ENCODE results near the gene TACC2.

Gene TACC2

DNA sequence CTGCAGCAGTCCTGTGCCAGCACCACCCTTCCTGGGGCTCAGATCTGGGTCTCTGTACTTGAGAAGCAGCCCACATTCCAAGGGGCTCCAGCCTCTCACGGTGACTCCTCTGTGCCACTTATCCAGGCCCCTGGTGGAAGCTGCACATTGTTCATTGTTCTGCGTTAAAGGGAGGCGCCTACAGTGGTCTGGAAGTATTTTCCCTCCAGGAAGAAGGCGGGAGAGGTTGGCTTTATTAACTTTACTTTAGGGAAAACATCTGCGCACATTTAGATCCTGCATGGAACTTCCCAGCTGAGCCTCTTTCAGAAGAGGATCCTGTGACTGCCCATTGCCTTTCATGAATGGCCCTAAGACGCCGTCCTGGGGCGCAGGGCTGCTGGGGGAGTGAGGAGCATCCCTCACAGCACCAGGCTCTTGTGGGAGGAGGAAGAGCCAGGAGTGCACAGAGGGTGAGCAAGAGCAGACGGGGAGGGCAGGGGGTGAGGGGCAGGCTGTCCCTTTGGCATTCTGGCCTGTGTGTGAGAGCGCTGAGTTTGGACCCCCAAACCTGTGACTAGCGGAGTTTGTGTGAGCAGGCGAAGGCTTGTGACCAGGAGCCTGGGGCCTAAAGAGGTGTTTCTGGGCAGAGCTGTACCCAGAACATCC, 183.5 kb downstream of the TACC2 start:
- no peak for DNase-seq

DNA sequence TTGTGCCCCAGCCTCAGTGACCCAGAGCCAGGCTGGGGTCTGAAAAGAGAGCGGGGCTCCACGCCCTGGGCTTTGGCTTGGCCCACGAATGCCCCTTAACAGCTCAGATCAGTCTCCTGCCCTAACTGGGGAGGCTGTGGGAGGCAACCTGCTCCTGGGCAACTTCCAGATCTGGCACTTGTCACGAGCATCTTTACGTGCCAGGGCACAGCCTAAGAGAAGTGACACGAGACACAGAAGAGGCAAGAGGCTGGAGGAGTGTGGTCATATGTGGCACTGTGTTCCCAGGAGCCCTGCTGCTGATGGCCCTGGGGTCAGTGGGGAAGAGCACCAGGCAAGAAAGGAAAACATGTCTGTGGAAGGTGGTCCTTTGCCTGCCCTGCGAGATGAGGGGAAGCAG, 184.4 kb downstream of the TACC2 start:
- DNase-seq = no peak

DNA sequence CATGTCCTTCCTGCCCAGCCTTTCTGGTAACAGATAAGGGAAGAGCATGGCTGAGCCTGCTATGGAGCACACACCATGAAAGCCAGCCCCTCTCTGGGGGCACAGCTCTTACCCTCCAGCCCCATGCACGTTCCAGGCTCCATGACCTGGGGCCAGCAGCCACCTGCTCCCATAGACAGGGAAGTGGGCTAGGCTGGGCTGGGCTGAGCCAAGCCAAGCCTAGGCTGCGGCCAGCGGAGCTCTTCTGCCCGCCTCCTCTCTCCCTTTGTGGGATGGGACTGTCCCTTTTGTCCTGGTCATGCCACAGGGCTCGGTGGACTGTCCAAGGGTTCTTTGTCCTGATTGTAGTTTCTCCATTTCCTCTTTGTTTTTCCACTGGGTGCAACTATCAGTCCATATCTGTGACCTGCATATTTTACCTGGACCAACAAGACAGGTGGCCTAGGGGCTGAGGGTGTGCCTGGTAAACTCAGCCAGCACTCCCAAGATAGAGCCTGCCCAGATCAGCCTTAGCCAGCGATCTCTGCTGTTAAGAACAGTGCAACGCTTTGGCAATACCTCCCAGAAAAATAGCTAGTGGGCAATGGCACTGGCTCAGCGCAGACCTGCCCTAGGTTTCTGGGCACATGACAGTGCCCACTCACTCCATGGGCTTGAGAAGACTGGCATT, 184.9 kb downstream of the TACC2 start:
- no peak for DNase-seq

DNA sequence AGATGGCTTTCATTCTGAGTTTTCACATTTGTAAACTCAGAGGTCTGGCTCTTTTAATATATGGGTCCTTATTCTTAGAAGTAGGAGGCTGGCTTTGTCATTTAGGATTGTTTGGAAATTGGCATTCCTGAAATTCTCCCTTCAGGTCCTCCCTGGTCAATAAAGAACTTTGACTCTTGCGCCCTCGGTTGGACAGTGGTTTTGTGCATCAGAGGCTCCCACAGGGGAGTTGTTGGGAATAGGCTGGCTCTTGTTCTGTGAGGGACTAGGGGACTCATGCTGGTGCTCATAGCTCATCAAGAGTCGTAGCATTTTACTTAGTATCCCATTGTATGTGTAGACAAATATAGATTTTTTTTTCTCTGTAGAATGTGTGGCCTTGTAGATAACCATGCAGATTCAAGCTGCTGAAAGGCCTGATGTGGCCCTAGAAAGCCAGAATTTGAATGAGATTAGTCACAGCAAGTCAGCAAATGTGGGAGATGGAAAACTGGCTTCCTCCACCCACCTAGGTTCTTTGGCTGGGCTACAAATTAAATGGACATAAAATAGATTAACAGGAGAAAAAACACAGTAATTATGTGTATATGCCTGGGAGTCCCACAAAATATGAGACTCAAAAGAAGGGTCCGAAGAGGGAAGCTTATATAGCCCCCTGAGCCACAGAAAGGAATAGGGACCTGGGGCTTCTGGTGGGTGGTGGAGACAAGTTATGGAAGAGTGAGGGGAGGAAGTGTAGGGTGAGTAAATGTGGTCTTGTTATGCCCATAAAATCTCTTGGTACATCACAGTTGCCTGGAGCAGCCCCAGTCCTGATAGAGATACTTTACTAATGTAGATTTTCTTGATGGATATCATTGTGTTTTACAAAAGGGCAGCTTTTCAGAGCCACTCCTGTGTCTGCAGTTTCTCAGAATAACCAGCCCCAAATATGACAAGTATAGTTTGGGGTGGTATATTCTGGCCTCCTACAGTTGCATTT, 187.6 kb downstream of the TACC2 start:
- DNase-seq = no peak

DNA sequence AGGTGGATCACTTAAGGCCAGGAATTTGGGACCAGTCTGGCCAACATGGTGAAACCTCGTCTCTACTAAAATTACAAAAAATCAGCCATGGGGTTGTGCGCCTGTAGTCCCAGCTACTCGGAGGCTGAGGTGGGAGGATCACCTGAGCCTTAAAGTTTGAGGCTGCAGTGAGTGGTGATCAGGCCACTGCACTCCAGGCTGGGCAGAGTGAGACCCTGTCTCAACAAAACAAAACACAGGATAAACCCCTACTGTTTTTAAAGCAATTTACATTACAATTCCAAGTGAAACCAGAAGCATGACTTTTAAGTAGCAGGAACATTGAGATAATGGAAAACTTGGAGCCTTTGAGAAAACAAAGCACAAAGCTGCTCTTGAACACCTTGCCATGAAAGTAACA, 189.7 kb downstream of the TACC2 start:
- DNase-seq = no peak

DNA sequence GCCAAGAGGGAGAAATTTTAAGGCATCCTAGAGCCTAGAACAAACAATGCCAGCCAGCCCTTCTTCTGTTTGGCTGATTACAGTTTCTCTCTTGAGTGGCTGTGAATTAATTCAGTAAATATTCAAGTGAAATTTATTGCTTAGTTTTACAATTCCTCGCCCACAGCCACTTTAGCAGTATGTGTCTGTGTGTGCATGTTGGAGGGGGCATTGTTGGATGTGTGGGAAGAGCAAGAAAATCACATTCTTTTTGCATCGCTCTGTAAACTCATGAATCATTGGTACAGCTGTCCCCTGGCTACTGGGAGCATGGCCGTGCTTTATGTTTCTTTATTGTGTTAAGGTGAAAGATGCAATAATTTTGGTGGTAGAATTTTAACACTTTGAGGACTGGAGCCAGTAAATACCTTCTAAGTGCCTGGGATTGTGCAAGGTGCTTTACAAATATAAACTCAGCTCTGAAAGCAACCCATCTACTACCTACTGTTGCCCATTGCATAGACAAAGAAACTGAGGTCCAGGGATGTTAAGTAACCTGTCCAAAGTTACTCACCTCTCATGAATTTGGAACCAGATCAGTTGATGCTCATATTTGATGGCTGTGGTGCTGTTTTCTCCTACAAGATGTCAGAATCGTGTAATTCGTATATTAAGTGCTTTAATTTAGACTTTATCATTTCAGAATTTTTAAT, 192.2 kb downstream of the TACC2 start:
- DNase-seq = no peak

DNA sequence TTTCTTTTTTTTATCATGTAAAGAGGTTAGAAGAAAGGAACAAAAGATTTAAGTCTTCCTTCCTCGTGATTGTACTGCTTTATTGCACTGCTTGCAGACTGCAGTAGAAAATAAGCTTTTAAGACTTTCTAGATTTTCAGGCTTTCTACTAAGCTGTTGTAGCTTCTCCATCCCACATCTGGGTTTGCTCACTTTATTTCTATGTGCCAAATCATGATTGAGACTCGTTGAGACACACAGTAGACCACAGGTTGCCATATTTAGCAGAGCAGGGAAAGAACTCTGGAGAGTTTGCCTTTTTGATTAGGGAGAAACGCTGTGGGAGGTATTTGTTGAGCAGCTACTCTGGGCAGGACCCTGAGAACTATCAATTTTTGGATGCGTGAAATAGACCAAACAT, 192.9 kb downstream of the TACC2 start:
- DNase-seq = no peak

DNA sequence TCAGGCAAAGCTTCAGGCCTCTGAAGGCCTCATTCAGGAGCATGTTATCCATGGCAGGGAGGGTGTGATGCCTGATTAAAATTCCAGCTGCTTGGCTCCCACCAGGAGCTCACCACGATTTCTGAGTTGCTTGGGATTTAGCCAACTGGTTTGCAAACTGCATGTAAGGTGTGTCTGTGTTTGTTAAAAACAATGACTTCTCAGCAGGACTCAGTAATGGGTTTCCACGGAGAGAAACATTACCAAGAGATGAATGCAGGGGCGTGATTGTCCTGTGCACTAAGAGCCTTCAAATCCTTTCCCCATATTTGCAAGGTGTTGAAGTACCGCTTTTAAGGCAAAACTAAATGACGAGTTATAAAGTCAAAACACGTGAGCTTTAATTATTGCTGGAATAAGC, 193.3 kb downstream of the TACC2 start:
- DNase-seq = no peak

DNA sequence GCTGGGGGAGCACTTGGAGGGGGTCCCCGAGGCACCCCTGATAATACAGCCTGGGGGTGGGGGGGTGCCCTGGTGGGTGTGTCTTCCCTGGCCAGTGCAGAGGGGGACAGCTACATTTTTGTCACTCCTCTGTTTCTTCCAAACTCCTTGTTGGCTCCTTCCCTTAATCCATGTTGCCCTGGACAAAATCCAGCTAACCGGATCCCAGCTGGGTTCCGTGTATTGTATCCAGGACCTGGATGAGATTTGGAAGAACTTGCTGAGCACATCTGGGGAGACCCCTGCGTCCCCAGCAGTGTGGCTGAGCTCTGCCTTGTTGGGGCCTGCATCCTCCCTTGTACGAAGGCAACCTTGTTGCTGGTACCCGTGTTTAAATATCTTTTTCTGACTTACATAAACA, 195.3 kb downstream of the TACC2 start:
- no peak for DNase-seq

DNA sequence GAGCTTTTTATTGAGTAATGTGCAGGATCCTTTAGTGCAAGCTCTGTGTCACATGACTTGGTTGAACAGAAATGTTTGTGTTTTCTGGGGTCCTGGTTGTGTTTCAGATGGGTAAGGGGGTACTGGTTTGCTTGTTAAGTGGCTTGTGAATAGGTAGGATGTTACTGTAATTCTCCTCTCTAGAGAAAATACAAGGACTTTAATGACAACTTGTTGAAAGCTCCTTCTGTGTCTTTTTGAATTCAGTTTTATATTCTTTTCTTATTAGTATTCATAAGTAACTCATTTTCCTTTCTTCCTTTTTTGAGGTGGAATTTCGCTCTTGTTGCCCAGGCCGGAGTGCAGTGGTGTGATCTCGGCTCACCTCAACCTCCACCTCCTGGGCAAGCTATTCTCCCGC, 196.7 kb downstream of the TACC2 start:
- no peak for DNase-seq

DNA sequence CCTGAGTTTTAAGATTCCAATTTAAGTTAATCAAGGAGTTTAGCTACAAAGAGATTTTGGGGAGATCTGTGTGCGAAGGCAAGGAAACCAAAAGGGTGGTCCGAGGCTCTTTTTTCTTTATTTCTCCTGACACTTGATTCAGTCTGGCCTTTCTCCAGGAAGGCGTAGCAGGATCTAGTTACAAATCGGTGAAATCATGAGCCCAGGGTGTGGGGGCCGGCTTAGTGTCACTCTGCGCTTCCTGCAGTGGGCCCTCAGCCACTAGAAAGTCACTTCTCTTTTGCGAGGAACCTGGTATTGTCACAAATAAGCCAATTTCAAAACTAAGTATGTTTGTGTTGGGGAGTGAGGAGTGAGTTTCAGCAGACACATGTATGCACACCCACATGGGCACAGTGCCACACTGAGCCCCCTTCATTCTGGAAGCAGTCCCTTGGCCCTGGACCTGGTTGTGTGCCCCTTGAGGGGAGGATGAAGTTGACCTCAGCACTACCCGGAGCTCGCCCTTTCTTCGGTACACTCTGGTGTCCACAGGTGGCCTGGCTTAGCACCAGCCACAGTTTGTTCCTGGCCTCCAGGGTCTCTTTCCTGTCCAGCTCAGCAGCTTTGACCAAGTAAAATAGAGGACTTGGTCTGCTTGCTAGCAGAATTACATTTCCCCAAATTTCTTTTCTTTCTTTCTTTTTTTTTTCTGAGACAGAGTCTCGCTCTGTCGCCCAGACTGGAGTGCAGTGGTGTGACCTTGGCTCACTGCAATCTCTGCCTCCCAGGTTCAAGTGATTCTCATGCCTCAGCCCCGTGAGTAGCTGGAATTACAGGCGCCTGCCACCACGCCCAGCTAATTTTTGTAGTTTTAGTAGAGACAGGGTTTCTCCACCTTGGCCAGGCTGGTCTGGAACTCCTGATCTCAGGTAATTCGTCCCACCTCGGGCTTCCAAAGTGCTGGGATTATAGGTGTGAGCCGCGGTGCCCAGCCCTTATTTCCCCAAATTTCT, 198.2 kb downstream of the TACC2 start:
- DNase-seq = no peak

DNA sequence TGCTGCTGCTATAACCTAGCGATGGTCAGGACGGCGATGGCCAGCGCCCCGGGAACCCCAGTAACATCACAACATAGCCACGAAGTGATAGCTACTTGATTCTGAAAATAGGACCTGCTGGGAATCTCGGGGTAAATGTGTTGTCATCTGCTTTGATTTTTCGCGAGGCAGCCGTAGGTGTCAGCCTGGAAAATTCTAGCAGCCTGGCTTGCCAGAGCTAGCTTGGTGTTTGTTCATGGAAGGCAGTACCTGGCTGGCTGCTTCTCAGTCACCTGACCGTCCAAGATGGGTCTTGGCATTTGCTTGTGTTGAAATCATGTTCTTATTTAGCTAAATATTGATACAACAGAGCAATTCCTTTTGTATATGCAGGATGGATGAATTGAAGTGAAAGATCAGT, 199.7 kb downstream of the TACC2 start:
- DNase-seq = no peak

DNA sequence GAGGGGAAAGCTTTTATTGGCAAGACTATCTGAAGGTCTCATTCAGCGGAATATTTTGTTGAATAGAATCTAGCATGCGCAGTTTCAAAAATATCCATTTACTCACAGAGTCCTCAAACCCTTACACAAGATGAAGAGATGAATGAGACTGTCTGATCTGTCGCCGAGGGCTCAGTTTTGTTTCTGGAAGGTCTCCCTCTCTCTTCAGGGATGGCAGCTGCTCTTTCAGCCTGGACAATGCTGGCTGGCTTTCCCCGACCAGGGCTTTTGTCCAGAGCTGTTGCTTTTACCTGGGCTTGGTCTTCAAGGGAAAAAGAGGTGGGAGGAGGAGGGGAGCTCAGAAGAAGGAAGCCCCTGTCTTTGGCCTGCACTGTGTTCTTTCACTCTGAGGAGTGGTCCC, 200.2 kb downstream of the TACC2 start:
- no peak for DNase-seq

DNA sequence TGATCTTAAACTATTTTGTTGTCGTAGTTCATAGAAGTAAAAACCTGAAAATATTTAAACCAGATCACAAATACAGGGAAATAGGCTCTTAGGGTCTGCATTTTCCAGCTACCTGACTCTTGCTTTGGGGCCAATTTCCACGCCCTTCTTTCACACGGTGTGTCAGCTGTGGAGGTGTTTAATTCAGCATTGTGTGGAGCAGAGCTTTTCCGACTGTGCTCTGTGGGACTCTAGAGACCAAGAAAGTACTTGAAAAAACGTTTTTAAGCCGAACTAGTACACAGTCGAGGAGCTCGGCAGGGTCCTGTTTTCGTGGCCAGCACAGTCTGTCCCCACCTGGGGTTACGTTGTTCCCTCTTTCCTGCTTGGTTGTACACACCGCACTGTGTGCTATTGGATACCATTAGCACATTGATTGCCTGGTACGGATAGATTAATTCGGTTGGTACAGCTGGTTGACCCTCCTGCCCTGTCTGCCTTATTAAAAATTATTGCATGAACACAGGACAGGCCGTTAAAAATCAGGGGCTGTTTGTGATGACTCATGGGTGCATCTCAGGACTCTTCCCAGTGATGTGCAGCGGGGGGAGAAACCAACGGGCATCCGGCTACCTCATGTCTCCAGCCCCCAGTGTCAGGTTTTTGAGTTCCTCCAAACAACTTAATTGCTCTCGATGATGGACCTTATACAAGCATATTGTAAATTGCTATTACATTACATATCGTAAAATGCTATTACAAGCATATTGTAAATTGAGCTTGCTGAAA, 201.4 kb downstream of the TACC2 start:
- no peak for DNase-seq

DNA sequence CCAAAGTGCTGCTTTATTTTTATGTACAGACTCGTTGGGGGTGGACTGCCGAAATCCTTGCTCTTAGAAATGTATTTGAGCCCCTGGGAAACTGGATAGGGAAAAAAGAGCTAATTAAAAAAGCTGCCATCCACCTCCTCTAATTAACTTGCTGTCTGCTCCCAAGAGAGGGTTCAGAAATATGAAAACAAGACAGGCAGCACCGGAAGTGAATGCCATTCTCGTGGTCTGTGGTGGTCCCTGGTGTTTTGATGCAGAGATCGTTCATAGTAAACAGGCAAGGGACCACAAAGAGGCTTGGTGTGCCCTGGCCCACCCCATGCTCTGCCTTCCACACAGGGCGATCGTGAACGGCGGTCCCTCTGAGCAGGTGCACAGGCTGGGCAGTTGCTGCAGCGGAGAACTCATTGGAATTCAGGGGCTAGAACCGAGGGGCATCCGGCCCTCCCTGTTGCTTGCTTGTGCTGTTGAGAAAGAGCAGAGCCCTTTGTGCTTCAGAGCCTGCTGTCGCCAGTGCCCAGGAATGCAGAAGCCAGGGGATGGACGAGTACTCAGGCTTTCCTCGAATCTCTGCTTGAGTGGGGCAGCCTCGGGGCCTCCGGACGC, 203.1 kb downstream of the TACC2 start:
- DNase-seq = no peak

DNA sequence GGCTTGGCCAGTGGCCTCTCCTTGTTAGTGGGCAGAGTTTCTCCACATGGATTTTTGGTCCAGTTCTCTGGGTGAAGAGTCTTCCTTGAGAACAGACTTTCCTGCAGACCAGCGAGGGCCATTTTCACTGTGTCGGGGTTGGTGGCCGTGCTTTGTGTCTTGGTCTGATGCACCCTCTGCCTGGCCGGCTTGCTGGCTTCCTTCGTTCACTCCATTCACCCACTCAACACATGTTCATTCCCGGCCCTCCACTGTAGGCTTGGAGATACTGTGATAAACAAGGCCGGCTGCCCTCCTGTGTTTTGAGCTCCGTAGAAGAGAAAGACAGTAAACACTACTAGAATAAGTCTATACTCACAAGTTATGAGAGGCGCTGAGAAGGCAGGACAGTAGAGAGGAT, 205.3 kb downstream of the TACC2 start:
- no peak for DNase-seq

DNA sequence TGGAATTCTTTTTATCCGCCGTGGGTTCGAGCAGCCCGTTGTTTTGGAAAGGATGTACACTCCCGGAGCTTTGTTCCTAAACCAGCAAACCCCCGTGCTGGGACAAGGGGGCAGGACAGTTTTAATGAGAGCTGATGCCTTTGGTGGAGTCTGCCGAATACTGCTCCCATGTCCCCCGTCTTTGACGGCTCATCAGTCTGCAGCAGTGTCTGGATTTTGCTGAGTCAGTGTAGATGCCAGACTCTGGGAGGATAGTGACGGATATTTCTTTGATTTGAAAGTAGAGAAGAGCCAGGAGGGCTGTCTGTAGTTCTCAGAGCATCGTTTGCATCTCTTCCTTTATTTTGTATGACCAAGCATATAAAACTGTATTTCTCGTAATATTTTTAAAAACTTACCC, 207.3 kb downstream of the TACC2 start:
- no peak for DNase-seq

DNA sequence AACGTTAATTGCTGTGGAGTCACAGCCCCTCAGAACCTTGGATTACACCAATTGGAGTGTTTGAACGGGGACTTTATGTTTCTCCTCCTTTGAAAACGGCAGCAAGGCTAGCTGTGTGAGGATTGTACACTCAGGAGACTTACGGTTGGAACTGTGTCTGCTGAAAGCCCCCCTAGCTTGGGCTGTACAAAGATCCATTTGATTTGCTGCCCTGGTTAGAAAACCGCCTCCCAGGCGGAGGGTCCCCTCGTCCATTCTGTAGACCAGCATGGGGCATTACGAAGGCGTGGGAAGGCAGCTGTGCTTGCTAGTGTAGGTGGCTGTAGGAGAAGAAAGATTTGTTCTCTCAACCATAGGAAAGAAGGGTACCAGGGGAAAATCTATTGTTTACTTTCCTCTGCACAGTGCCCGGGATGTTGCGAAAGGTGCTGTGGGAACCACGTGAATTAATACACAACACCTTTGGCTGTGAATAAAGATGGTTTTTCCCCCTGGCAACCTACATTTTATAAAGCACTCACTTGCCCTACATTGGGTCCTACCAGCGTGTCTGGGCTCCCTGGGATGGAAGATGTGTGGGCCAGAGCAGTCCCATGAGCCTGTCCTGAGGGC, 208.8 kb downstream of the TACC2 start:
- DNase-seq = no peak

DNA sequence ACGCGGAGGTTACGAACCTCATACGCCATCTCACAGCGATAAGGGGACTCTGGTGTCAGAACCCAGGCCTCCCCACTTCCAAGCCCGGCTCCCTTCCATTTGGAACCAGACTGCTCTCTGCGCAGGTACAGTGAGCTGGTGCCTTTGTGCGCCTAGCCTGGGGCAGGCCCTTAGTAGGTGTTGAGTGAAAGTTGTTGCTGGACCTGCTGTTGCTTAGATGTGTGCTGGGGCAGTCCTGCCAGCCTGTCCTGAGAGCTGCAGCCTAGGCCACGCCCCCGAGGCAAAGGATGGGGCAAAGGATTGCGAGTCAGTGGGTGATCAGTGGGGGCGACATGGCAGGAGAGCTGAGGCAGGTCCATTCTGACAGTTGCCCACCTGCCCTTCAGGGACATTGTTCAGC, 209.7 kb downstream of the TACC2 start:
- no peak for DNase-seq

DNA sequence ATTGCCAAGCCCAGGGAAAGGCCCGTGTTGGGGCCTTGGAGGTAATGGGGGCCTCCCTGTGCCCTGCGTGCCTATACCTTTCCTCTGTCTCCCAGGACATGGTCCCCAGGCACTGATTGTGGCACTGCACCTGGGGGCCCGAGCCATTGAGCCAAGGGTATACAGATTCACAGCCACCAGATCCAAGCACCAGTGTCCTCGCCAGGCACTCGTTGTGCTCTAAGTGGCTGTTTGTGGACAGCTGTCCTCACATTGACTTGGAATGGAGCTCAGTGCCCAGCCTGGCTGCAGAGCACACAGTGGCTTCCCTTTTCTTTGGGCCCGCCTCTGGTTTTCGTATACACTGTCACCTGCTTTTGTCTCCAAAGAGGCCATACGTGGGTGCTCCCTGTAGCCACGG, 210.1 kb downstream of the TACC2 start:
- DNase-seq = no peak
